K562 (cell line): ENCODE data around the gene GSTA3. TPM values are rescaled to one million over a fixed set of nuclear protein-coding genes. Genes with fewer than 3 reads are reported as not detected.
"Not testable (repeated sequence)": the region's sequence is repeated elsewhere in the genome, so short reads cannot be mapped to it uniquely, and the experiment has no call there.

Experiments
- ATAC-seq: fragments of 200-7000 bp; cut with Tn5 transposase; 3 replicates; pipeline ENCODE4 v1.9.1; 2020; ENCODE audit warnings: moderate library complexity
- BruUV-seq: library from RNA; stranded (reverse); fragments of 400-500 nt; replicated peaks from 2 replicates; lab custom pipeline; 2021; lab: Mats Ljungman, UMichigan
- CTCF ChIA-PET: fragments of 300-600 bp; formaldehyde crosslinking; extraction: SDS; loops from one replicate; lab custom pipeline; 2021; ENCODE audit warnings: low intra/inter-chr PET ratio; lab: Yijun Ruan, JAX
- POLR2A ChIA-PET: fragments of 300-600, 350-650 bp; sonication (Branson Sonifier 250); formaldehyde crosslinking; extraction: SDS; loops from one replicate; lab custom pipeline; 2021; ENCODE audit warnings: antibody characterized with exemption, inconsistent platforms; lab: Yijun Ruan, JAX
- DNase-seq, 4 experiments: peaks; one replicate each; pipeline versions ENCODE4 v3.0.0 to v3.0.0-alpha.2; 2011 to 2018; ENCODE audit warnings: low spot score in 3 of 4, mixed read lengths in 3 of 4; ENCODE audit errors: extremely low read depth in 1 of 4
- FAIRE-seq: peaks from 2 replicates; lab custom pipeline; 2011; peaks lifted over from hg19 to GRCh38; lab: Jason Lieb, UNC
- H2AFZ ChIP-seq: 2 replicates; pipeline ENCODE4 v1.6.0; 2011; ENCODE audit warnings: low read depth, low read length, control low read depth, inconsistent platforms
- H3K27ac ChIP-seq: fragments of 200-600 bp; 3 replicates; pipeline ENCODE4 v1.8.0; 2011; ENCODE audit warnings: low read depth, mild to moderate bottlenecking, control low read depth, inconsistent platforms, low read length, moderate library complexity, mixed read lengths; ENCODE audit errors: extremely low read depth
- H3K27me3 ChIP-seq, 2 experiments: fragments of 300-600 bp in 1 of 2; 2 replicates in 1 of 2; 3 replicates in 1 of 2; pipeline versions ENCODE4 v1.6.0 to v1.8.0; 2011; ENCODE audit warnings: inconsistent platforms in 2 of 2, low read length in 2 of 2, mild to moderate bottlenecking in 1 of 2, mixed read lengths in 1 of 2, moderate library complexity in 1 of 2; ENCODE audit not compliant: control insufficient read depth in 2 of 2, insufficient read depth in 2 of 2
- H3K36me3 ChIP-seq: fragments of 300-600 bp; 3 replicates; pipeline ENCODE4 v1.8.0; 2011; ENCODE audit warnings: mild to moderate bottlenecking, low read length, inconsistent platforms; ENCODE audit not compliant: control insufficient read depth, insufficient read depth
- H3K4me1 ChIP-seq, 2 experiments: fragments of 200-600 bp in 1 of 2; replicated peaks in 1 of 2; 2 replicates in 1 of 2; 3 replicates in 1 of 2; pipeline versions ENCODE4 v1.5.1 to v1.8.0; 2011; ENCODE audit warnings: inconsistent platforms in 2 of 2, low read length in 2 of 2, mild to moderate bottlenecking in 1 of 2, mixed read lengths in 1 of 2, moderate library complexity in 1 of 2; ENCODE audit not compliant: control insufficient read depth in 2 of 2, insufficient read depth in 2 of 2
- H3K4me2 ChIP-seq: 2 replicates; pipeline ENCODE4 v1.6.1; 2011; ENCODE audit warnings: low read length, control low read depth, inconsistent platforms, mixed read lengths; ENCODE audit not compliant: insufficient read depth
- H3K4me3 ChIP-seq: fragments of 200-600 bp; sonication (generic), shearing (Covaris generic); 2 replicates; pipeline ENCODE4 v1.5.1; 2016; ENCODE audit warnings: control low read depth, inconsistent platforms
- H3K79me2 ChIP-seq: fragments of 200-600 bp; 3 replicates; pipeline ENCODE4 v1.8.0; 2011; ENCODE audit warnings: low read length, inconsistent platforms; ENCODE audit not compliant: control insufficient read depth, insufficient read depth
- H3K9ac ChIP-seq, 2 experiments: 2 replicates each; pipeline versions ENCODE4 v1.6.0 to v1.6.1; 2011; ENCODE audit warnings: low read depth in 2 of 2, low read length in 2 of 2, control low read depth in 1 of 2, inconsistent platforms in 1 of 2, mild to moderate bottlenecking in 1 of 2, mixed read lengths in 1 of 2; ENCODE audit not compliant: insufficient read depth in 1 of 2
- H3K9me1 ChIP-seq: one replicate; pipeline ENCODE4 v1.6.0; 2011; ENCODE audit warnings: inconsistent platforms, mild to moderate bottlenecking, low read length, moderate library complexity; ENCODE audit not compliant: control insufficient read depth, insufficient read depth
- H3K9me3 ChIP-seq: replicated peaks from 2 replicates; pipeline ENCODE4 v1.5.1; 2011; ENCODE audit warnings: low read depth, low read length, inconsistent platforms; ENCODE audit not compliant: control insufficient read depth, insufficient read depth
- H4K20me1 ChIP-seq: replicated peaks from 2 replicates; pipeline ENCODE4 v1.6.1; 2011; ENCODE audit warnings: low read length, inconsistent platforms, mixed read lengths; ENCODE audit not compliant: control insufficient read depth, insufficient read depth
- CHD2 ChIP-seq: IDR thresholded peaks from 2 replicates; pipeline ENCODE4 v1.6.1; 2011; ENCODE audit warnings: low read depth, low read length
- MED1 ChIP-seq: sonication (generic); formaldehyde crosslinking; IDR thresholded peaks from 2 replicates; pipeline ENCODE4 v1.8.1; 2023; ENCODE audit warnings: missing genetic modification reagents, borderline replicate concordance
- RBM25 ChIP-seq: fragments of 200-400 bp; formaldehyde crosslinking; IDR thresholded peaks from 2 replicates; pipeline ENCODE4 v1.6.1; 2018; ENCODE audit warnings: low read length, low read depth, moderate library complexity; ENCODE audit not compliant: severe bottlenecking
- ZBTB34 ChIP-seq: fragments of 250-450 bp; sonication (Bioruptor Pico); IDR thresholded peaks from 2 replicates; pipeline ENCODE4 v1.8.0; 2021; ENCODE audit warnings: mild to moderate bottlenecking, moderate library complexity
- WGBS: fragments of 100-300 bp; shearing (Covaris generic); methylation state at CpG from one replicate; pipeline ENCODE4 v1.1.6; 2016; ENCODE audit warnings: low coverage, mixed read lengths; ENCODE audit not compliant: insufficient coverage; ENCODE audit errors: missing lambda C conversion rate; 5-methylcytosine and 5-hydroxymethylcytosine counted together
- in situ Hi-C: fragments of 300-500 bp; cut with MboI; formaldehyde crosslinking; loops from 4 replicates; pipeline ENCODE4 v1.15.0; 2018; ENCODE audit warnings: inconsistent platforms, mixed read lengths
- intact Hi-C: fragments of 100-400 bp; cut with micrococcal nuclease; formaldehyde crosslinking; loops from 2 replicates; pipeline ENCODE4 v1.14.2; 2022
- polyA plus RNA-seq, 8 experiments: library from polyadenylated mRNA; depleted of rRNA in 4 of 8; stranded (reverse) in 5 of 8; unstranded in 3 of 8; fragments of >200 nt; fragmentation: Nextera tagmentation in 2 of 8; fragmentation: Illumina TruSeq in 1 of 8; extraction: Ambion mirVana in 2 of 8; extraction: Trizol in 1 of 8; gene quantifications; 2 replicates each; pipeline versions ENCODE4 v1.2.1 to v1.2.3, GENCODE V29; 2011 to 2014; ENCODE audit warnings: inconsistent platforms in 1 of 8, missing spikeins in 1 of 8
- total RNA-seq, 7 experiments: library from RNA; depleted of rRNA in 6 of 7; stranded (reverse); fragments of >200 nt in 6 of 7; fragmentation: Illumina TruSeq in 2 of 7; extraction: Trizol in 2 of 7; gene quantifications; 2 replicates each; pipeline versions ENCODE4 v1.2.1 to v1.2.3, GENCODE V29; 2011 to 2021; ENCODE audit warnings: low replicate concordance in 1 of 7
- TF ChIP-seq, protein P1 (sequence below): sonication (generic); formaldehyde crosslinking; IDR thresholded peaks from 2 replicates; pipeline ENCODE4 v1.8.1; 2023; ENCODE audit warnings: mild to moderate bottlenecking, missing genetic modification reagents

The GSTA3 gene
- total and polyA plus RNA-seq, 9 of the 15 experiments (the other 6 are each of a cell fraction or from before 2014, with no cell fraction given) = not detected

DNA sequence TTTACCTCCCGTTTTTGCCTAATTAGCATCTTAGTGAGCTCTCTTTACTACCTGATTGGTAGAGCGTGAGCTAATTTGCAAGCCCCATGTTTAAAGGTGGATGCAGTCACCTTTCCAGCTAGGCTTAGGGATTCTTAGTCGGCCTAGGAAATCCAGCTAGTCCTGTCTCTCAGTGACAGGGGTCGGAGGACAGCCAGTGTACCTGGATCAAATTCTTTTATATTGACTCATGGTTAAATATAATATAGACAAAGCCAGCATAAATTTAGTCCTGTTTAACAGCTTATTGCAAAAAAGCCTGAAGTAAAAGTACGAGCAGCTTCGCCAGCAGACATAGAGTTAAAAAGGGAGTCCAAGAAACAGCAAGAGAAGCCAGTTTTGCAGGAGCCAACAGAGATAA, 12.2 kb upstream of the GSTA3 start (continued):
- TF ChIP-seq, protein P1, sequence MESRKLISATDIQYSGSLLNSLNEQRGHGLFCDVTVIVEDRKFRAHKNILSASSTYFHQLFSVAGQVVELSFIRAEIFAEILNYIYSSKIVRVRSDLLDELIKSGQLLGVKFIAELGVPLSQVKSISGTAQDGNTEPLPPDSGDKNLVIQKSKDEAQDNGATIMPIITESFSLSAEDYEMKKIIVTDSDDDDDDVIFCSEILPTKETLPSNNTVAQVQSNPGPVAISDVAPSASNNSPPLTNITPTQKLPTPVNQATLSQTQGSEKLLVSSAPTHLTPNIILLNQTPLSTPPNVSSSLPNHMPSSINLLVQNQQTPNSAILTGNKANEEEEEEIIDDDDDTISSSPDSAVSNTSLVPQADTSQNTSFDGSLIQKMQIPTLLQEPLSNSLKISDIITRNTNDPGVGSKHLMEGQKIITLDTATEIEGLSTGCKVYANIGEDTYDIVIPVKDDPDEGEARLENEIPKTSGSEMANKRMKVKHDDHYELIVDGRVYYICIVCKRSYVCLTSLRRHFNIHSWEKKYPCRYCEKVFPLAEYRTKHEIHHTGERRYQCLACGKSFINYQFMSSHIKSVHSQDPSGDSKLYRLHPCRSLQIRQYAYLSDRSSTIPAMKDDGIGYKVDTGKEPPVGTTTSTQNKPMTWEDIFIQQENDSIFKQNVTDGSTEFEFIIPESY (CRISPR knock-in tag) = no peak
- TF ChIP-seq MED1 (CRISPR knock-in tag) = no peak
- TF ChIP-seq ZBTB34 (CRISPR knock-in tag) = no peak
- no peak for TF ChIP-seq CHD2
- TF ChIP-seq RBM25 = no peak

DNA sequence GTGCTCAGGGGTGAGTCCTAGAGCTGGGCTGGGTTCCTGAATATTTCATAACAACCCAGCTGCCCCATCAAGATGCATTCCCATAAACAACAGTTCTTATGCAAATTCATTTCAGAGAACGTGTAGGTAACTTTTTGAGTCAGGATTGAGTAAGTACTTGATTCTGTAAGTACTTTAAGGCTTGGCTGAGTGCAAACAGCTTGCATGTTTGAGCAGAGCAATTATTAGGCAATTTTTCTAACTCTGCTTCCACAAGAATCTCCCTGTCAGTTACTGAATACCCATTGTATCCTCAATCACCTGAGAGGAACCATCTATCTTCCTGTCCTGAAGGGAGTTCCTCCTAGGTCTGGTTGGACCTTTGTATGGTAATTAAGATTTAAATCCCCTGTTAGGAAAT, 10.0 kb upstream of the GSTA3 start:
- H3K79me2 ChIP-seq, intact Hi-C loops, in situ Hi-C loops, H3K36me3 ChIP-seq, BruUV-seq, CTCF ChIA-PET, H3K4me2 ChIP-seq, H3K4me3 ChIP-seq, ATAC-seq, H2AFZ ChIP-seq, FAIRE-seq, H3K9ac ChIP-seq, POLR2A ChIA-PET, H3K4me1 ChIP-seq, H3K27ac ChIP-seq, H4K20me1 ChIP-seq, H3K9me1 ChIP-seq, H3K9me3 ChIP-seq, DNase-seq: not testable (repeated sequence)
- peaks cover 15 to 21% of the 10 kb centered on the region in 2 experiments for H3K27me3 ChIP-seq
- 0% methylated on average over 1 of the region's 1 CpG for WGBS

- H3K4me2 ChIP-seq, H3K9me1 ChIP-seq, CTCF ChIA-PET, DNase-seq, H4K20me1 ChIP-seq, H3K9me3 ChIP-seq, H2AFZ ChIP-seq, FAIRE-seq, H3K4me3 ChIP-seq, H3K79me2 ChIP-seq, H3K9ac ChIP-seq, H3K36me3 ChIP-seq, intact Hi-C loops, ATAC-seq, H3K27ac ChIP-seq, H3K4me1 ChIP-seq, BruUV-seq, in situ Hi-C loops, POLR2A ChIA-PET: not testable (repeated sequence)
- WGBS = 0% methylated on average over 1 of the region's 1 CpG
- peaks cover 15 to 18% of the 10 kb centered on the region in 2 experiments for H3K27me3 ChIP-seq
Observed at GRCh38 chr6:52918771-52919170, 9.3 kb upstream of the GSTA3 start.
